GM12878 (cell line): ENCODE measurements around the gene AIFM3. TPM values are rescaled to one million over a fixed set of nuclear protein-coding genes. Genes with fewer than 3 reads are reported as not detected.

Experiments used
- ATAC-seq: fragments of 200-7000 bp; cut with Tn5 transposase; 3 replicates; pipeline ENCODE4 v1.9.1; 2020; ENCODE audit warnings: mild to moderate bottlenecking, moderate library complexity
- BruUV-seq: library from RNA; stranded (reverse); fragments of 400-500 nt; replicated peaks from 2 replicates; lab custom pipeline; 2021; lab: Mats Ljungman, UMichigan
- CTCF ChIA-PET: fragments of 300-600 bp; sonication (Branson Sonifier 250); formaldehyde crosslinking; extraction: SDS; loops from one replicate; lab custom pipeline; 2021; ENCODE audit warnings: inconsistent platforms; lab: Yijun Ruan, JAX
- POLR2A ChIA-PET: fragments of 350-600 bp; formaldehyde crosslinking; extraction: SDS; loops from one replicate; lab custom pipeline; 2021; ENCODE audit warnings: inconsistent platforms; lab: Charles Lee
- RAD21 ChIA-PET: fragments of 300-600 bp; sonication (Branson Sonifier 250); formaldehyde crosslinking; loops from one replicate; lab custom pipeline; 2023; ENCODE audit warnings: antibody characterized with exemption; ENCODE audit not compliant: unreplicated experiment; lab: Charles Lee
- SMC1A ChIA-PET: fragments of 300-600 bp; sonication (Branson Sonifier 250); formaldehyde crosslinking; loops from one replicate; lab custom pipeline; 2023; ENCODE audit not compliant: unreplicated experiment, uncharacterized antibody; lab: Charles Lee
- DNase-seq: peaks from one replicate; pipeline ENCODE4 v3.0.0-alpha.2; 2011; ENCODE audit warnings: low read depth, low spot score
- FAIRE-seq: peaks from 3 replicates; lab custom pipeline; 2011; peaks lifted over from hg19 to GRCh38; lab: Jason Lieb, UNC
- H2AFZ ChIP-seq: 2 replicates; pipeline ENCODE4 v1.6.0; 2011; ENCODE audit warnings: low read depth, low read length, control low read depth; ENCODE audit not compliant: control insufficient read depth
- H3K27ac ChIP-seq: 2 replicates; pipeline ENCODE4 v1.5.1; 2011; ENCODE audit warnings: control low read depth; ENCODE audit not compliant: control insufficient read depth, insufficient read depth
- H3K27me3 ChIP-seq, 2 experiments: replicated peaks in 1 of 2; 2 replicates each; pipeline versions ENCODE4 v1.6.0 to v1.6.1; 2011; ENCODE audit warnings: low read length in 1 of 2; ENCODE audit not compliant: control insufficient read depth in 2 of 2, insufficient read depth in 2 of 2
- H3K36me3 ChIP-seq, 2 experiments: 2 replicates each; pipeline ENCODE4 v1.5.1; 2011; ENCODE audit warnings: low read length in 1 of 2; ENCODE audit not compliant: control insufficient read depth in 2 of 2, insufficient read depth in 2 of 2
- H3K4me1 ChIP-seq: 2 replicates; pipeline ENCODE4 v1.6.1; 2011; ENCODE audit warnings: mild to moderate bottlenecking, low read length, moderate library complexity, mixed read lengths; ENCODE audit not compliant: control insufficient read depth, insufficient read depth
- H3K4me2 ChIP-seq: 2 replicates; pipeline ENCODE4 v1.6.0; 2011; ENCODE audit warnings: control low read depth; ENCODE audit not compliant: control insufficient read depth, insufficient read depth
- H3K4me3 ChIP-seq: fragments of 200-600 bp; sonication (generic); 2 replicates; pipeline ENCODE4 v1.5.1; 2016
- H3K79me2 ChIP-seq: 2 replicates; pipeline ENCODE4 v1.6.0; 2011; ENCODE audit warnings: low read length; ENCODE audit not compliant: control insufficient read depth, insufficient read depth
- H3K9ac ChIP-seq: 2 replicates; pipeline ENCODE4 v1.8.0; 2011; ENCODE audit warnings: low read length, control low read depth, mixed read lengths; ENCODE audit not compliant: control insufficient read depth, insufficient read depth
- H3K9me3 ChIP-seq: replicated peaks from 3 replicates; pipeline ENCODE4 v1.5.1; 2011; ENCODE audit warnings: mild to moderate bottlenecking, low read length; ENCODE audit not compliant: control insufficient read depth, insufficient read depth
- H4K20me1 ChIP-seq: 2 replicates; pipeline ENCODE4 v1.6.0; 2011; ENCODE audit not compliant: control insufficient read depth, insufficient read depth
- ESRRA ChIP-seq: IDR thresholded peaks from 2 replicates; pipeline ENCODE4 v1.6.1; 2012; ENCODE audit warnings: mild to moderate bottlenecking, low read length, improper control_type of control experiment
- SIN3A ChIP-seq: IDR thresholded peaks from 2 replicates; pipeline ENCODE4 v1.6.1; 2012; ENCODE audit warnings: low read depth, low read length, improper control_type of control experiment
- SREBF1 ChIP-seq: IDR thresholded peaks from 2 replicates; pipeline ENCODE4 v1.6.1; 2012; ENCODE audit warnings: mild to moderate bottlenecking, low read length
- YY1 ChIP-seq: IDR thresholded peaks from 2 replicates; pipeline ENCODE4 v1.6.1; 2011; ENCODE audit warnings: low read depth, mild to moderate bottlenecking, low read length
- ZNF24 ChIP-seq: fragments of 450-650 bp; IDR thresholded peaks from 2 replicates; pipeline ENCODE4 v1.6.1; 2017; ENCODE audit warnings: antibody characterized with exemption, mild to moderate bottlenecking
- ZSCAN29 ChIP-seq: fragments of 450-650 bp; IDR thresholded peaks from 2 replicates; pipeline ENCODE4 v1.6.1; 2017; ENCODE audit warnings: mild to moderate bottlenecking, moderate library complexity
- WGBS: methylation state at CpG from one replicate; pipeline ENCODE4 v1.1.6; 2016; ENCODE audit warnings: low lambda C conversion rate; ENCODE audit not compliant: insufficient replicate concordance, insufficient coverage; ENCODE audit errors: missing lambda C conversion rate; 5-methylcytosine and 5-hydroxymethylcytosine counted together
- in situ Hi-C: fragments of 300-500 bp; cut with MboI; formaldehyde crosslinking; loops from 9 replicates; pipeline ENCODE4 v1.14.3; 2018; ENCODE audit warnings: mixed read lengths
- intact Hi-C: fragments of 100-400 bp; cut with micrococcal nuclease; formaldehyde crosslinking; loops from one replicate; pipeline ENCODE4 v1.14.2; 2022; ENCODE audit not compliant: unreplicated experiment
- polyA plus RNA-seq, 11 experiments: library from polyadenylated mRNA; depleted of rRNA in 4 of 11; unstranded in 6 of 11; stranded (reverse) in 5 of 11; fragments of >200 nt; fragmentation: Nextera tagmentation in 4 of 11; fragmentation: Illumina TruSeq in 1 of 11; extraction: Ambion mirVana in 4 of 11; extraction: Trizol in 1 of 11; gene quantifications; 1 replicate in 1 of 11; 2 replicates in 10 of 11; pipeline versions ENCODE4 v1.2.1 to v1.2.3, GENCODE V29; 2011 to 2016; ENCODE audit warnings: inconsistent platforms in 2 of 11, missing spikeins in 2 of 11, low read depth in 1 of 11
- total RNA-seq, 4 experiments: library from RNA; depleted of rRNA in 3 of 4; stranded (reverse); fragments of >200 nt in 3 of 4; fragmentation: Illumina TruSeq in 1 of 4; extraction: Trizol in 1 of 4; gene quantifications; 2 replicates each; pipeline versions ENCODE4 v1.2.1 to v1.2.3, GENCODE V29; 2013 to 2021
- TF ChIP-seq, protein P1 (sequence below): fragments of 450-650 bp; IDR thresholded peaks from 2 replicates; pipeline ENCODE4 v1.6.1; 2018; ENCODE audit warnings: mild to moderate bottlenecking, low read depth, moderate library complexity; ENCODE audit not compliant: partially characterized antibody
- TF ChIP-seq, protein P2 (sequence below): fragments of 450-650 bp; IDR thresholded peaks from 2 replicates; pipeline ENCODE4 v1.6.1; 2018; ENCODE audit warnings: borderline replicate concordance, mild to moderate bottlenecking; ENCODE audit not compliant: partially characterized antibody
- TF ChIP-seq, protein P3 (sequence below): fragments of 450-650 bp; IDR thresholded peaks from 2 replicates; pipeline ENCODE4 v1.6.1; 2016; ENCODE audit warnings: mild to moderate bottlenecking, moderate library complexity, borderline replicate concordance
- TF ChIP-seq, protein P4 (sequence below): fragments of 450-650 bp; formaldehyde crosslinking; IDR thresholded peaks from 2 replicates; pipeline ENCODE4 v1.4.0; 2022; ENCODE audit warnings: mild to moderate bottlenecking, moderate library complexity

Gene AIFM3
- total and polyA plus RNA-seq, 10 of the 15 experiments (the other 5 are each of a cell fraction or from before 2014, with no cell fraction given): 0.06 to 0.34 (median 0.21) TPM; not detected in 6

DNA sequence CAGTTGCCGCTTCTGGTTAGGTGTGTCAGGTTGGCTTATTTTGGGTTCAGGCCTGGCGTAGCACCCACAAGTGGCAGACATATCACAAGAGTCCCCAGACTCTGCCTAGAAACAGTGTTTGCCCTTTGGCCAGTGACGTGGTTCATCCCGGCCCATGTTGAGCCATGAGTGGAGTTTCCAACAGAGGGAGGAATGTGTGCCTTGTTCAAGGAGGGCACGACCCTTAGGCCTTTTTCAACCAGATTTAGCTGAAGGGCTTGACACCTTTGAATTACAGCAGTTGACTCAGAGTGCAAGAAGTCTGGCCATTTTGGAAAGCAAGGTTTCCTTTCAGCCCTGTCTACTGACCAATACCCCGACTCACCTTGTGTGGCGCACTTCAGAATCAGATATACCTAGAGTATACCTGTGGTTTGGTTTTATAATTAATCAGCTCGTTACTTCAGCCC lies 15.1 kb upstream of the AIFM3 start:
- Histone ChIP-seq H4K20me1 (peaks cover 2% of the 10 kb centered on the region), H3K27ac (no peak overlapping the region), H3K36me3 (peaks cover 19 to 41% of the 10 kb centered on the region in 2 experiments), H3K4me3 (no peak overlapping the region), H3K4me2 (no peak overlapping the region), H3K27me3 (no peaks in the 10 kb centered on the region; a peak in 1 of 4 replicates), H3K9me3 (no peaks in the 10 kb centered on the region), H3K79me2 (peaks cover 18% of the 10 kb centered on the region), H2AFZ (no peak overlapping the region), H3K9ac (no peak overlapping the region), H3K4me1 (no peaks in the 10 kb centered on the region)
- ChIA-PET RAD21 (no interaction called here), POLR2A (interaction anchor here (0.6 kb wide), 2 partner anchors 25 to 1328 kb away, joined by 3 to 4 read pairs; no protein-coding TSS in a partner anchor), SMC1A (interaction anchor here (0.9 to 1.8 kb wide), 2 partner anchors 14 to 66 kb away, joined by 3 read pairs; no protein-coding TSS in a partner anchor), CTCF (interaction anchor here (1.4 kb wide), 1 partner anchor 9 kb away, joined by 6 read pairs; no protein-coding TSS in a partner anchor)
- ATAC-seq: no peak
- intact Hi-C loops: no loop called here
- in situ Hi-C loops: no loop called here
- 89% methylated on average over 8 of the region's 8 CpGs for WGBS
- no peak for FAIRE-seq
- BruUV-seq: no TSS peak
- no peak for TF ChIP-seq YY1
- TF ChIP-seq, protein P1, sequence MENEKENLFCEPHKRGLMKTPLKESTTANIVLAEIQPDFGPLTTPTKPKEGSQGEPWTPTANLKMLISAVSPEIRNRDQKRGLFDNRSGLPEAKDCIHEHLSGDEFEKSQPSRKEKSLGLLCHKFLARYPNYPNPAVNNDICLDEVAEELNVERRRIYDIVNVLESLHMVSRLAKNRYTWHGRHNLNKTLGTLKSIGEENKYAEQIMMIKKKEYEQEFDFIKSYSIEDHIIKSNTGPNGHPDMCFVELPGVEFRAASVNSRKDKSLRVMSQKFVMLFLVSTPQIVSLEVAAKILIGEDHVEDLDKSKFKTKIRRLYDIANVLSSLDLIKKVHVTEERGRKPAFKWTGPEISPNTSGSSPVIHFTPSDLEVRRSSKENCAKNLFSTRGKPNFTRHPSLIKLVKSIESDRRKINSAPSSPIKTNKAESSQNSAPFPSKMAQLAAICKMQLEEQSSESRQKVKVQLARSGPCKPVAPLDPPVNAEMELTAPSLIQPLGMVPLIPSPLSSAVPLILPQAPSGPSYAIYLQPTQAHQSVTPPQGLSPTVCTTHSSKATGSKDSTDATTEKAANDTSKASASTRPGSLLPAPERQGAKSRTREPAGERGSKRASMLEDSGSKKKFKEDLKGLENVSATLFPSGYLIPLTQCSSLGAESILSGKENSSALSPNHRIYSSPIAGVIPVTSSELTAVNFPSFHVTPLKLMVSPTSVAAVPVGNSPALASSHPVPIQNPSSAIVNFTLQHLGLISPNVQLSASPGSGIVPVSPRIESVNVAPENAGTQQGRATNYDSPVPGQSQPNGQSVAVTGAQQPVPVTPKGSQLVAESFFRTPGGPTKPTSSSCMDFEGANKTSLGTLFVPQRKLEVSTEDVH: no peak
- TF ChIP-seq SREBF1: no peak
- no peak for TF ChIP-seq ZNF24
- TF ChIP-seq ZSCAN29: no peak
- TF ChIP-seq, protein P2, sequence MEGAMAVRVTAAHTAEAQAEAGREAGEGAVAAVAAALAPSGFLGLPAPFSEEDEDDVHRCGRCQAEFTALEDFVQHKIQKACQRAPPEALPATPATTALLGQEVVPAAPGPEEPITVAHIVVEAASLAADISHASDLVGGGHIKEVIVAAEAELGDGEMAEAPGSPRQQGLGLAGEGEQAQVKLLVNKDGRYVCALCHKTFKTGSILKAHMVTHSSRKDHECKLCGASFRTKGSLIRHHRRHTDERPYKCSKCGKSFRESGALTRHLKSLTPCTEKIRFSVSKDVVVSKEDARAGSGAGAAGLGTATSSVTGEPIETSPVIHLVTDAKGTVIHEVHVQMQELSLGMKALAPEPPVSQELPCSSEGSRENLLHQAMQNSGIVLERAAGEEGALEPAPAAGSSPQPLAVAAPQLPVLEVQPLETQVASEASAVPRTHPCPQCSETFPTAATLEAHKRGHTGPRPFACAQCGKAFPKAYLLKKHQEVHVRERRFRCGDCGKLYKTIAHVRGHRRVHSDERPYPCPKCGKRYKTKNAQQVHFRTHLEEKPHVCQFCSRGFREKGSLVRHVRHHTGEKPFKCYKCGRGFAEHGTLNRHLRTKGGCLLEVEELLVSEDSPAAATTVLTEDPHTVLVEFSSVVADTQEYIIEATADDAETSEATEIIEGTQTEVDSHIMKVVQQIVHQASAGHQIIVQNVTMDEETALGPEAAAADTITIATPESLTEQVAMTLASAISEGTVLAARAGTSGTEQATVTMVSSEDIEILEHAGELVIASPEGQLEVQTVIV: no peak
- TF ChIP-seq ESRRA: no peak
- TF ChIP-seq, protein P3, sequence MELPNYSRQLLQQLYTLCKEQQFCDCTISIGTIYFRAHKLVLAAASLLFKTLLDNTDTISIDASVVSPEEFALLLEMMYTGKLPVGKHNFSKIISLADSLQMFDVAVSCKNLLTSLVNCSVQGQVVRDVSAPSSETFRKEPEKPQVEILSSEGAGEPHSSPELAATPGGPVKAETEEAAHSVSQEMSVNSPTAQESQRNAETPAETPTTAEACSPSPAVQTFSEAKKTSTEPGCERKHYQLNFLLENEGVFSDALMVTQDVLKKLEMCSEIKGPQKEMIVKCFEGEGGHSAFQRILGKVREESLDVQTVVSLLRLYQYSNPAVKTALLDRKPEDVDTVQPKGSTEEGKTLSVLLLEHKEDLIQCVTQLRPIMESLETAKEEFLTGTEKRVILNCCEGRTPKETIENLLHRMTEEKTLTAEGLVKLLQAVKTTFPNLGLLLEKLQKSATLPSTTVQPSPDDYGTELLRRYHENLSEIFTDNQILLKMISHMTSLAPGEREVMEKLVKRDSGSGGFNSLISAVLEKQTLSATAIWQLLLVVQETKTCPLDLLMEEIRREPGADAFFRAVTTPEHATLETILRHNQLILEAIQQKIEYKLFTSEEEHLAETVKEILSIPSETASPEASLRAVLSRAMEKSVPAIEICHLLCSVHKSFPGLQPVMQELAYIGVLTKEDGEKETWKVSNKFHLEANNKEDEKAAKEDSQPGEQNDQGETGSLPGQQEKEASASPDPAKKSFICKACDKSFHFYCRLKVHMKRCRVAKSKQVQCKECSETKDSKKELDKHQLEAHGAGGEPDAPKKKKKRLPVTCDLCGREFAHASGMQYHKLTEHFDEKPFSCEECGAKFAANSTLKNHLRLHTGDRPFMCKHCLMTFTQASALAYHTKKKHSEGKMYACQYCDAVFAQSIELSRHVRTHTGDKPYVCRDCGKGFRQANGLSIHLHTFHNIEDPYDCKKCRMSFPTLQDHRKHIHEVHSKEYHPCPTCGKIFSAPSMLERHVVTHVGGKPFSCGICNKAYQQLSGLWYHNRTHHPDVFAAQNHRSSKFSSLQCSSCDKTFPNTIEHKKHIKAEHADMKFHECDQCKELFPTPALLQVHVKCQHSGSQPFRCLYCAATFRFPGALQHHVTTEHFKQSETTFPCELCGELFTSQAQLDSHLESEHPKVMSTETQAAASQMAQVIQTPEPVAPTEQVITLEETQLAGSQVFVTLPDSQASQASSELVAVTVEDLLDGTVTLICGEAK: no peak
- TF ChIP-seq, protein P4, sequence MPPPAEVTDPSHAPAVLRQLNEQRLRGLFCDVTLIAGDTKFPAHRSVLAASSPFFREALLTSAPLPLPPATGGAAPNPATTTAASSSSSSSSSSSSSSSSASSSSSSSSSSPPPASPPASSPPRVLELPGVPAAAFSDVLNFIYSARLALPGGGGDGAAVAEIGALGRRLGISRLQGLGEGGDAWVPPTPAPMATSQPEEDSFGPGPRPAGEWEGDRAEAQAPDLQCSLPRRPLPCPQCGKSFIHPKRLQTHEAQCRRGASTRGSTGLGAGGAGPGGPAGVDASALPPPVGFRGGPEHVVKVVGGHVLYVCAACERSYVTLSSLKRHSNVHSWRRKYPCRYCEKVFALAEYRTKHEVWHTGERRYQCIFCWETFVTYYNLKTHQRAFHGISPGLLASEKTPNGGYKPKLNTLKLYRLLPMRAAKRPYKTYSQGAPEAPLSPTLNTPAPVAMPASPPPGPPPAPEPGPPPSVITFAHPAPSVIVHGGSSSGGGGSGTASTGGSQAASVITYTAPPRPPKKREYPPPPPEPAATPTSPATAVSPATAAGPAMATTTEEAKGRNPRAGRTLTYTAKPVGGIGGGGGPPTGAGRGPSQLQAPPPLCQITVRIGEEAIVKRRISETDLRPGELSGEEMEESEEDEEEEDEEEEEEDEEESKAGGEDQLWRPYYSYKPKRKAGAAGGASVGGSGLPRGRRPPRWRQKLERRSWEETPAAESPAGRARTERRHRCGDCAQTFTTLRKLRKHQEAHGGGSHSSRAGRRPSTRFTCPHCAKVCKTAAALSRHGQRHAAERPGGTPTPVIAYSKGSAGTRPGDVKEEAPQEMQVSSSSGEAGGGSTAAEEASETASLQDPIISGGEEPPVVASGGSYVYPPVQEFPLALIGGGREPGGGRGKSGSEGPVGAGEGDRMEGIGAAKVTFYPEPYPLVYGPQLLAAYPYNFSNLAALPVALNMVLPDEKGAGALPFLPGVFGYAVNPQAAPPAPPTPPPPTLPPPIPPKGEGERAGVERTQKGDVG (CRISPR knock-in tag): no peak
- TF ChIP-seq SIN3A: no peak
- DNase-seq: no peak
